Ascending aorta (tissue), 2 donors: Measurements from ENCODE around the gene PSMG2. TPM values are rescaled to one million over a fixed set of nuclear protein-coding genes. Genes with fewer than 3 reads are reported as not detected.

Experiments
- DNase-seq, 2 donors: peaks; one replicate each; pipeline ENCODE4 v3.0.0-alpha.2; 2019; ENCODE audit warnings: low spot score in 2 of 2
- H3K27ac ChIP-seq, 2 donors: fragments of 200-600 bp; sonication (generic); one replicate each; pipeline ENCODE4 v1.5.1; 2016 to 2017; ENCODE audit warnings: mild to moderate bottlenecking in 1 of 2
- H3K27me3 ChIP-seq: fragments of 200-600 bp; sonication (generic); one replicate; pipeline ENCODE4 v1.5.1; 2017
- H3K36me3 ChIP-seq, 2 donors: fragments of 200-600 bp; sonication (generic); one replicate each; pipeline ENCODE4 v1.5.1; 2016
- H3K4me1 ChIP-seq, 2 donors: fragments of 200-600 bp; sonication (generic); one replicate each; pipeline ENCODE4 v1.5.1; 2016 to 2017; ENCODE audit warnings: mild to moderate bottlenecking in 1 of 2
- H3K4me3 ChIP-seq, 2 donors: fragments of 200-600 bp; sonication (generic); one replicate each; pipeline ENCODE4 v1.5.1; 2016 to 2017; ENCODE audit warnings: mild to moderate bottlenecking in 1 of 2
- H3K9me3 ChIP-seq, 2 donors: fragments of 200-600 bp; sonication (generic); one replicate each; pipeline ENCODE4 v1.5.1; 2016
- intact Hi-C: fragments of 100-400 bp; cut with DNase I; formaldehyde crosslinking; loops from one replicate; pipeline ENCODE4 v1.15.1; 2023
- total RNA-seq: library from RNA; depleted of rRNA; stranded (reverse); fragments of >200 nt; gene quantifications from one replicate; pipeline ENCODE4 v1.1.0, GENCODE V29; 2016
- TF ChIP-seq, protein P1 (sequence below), 3 experiments: fragments of 200-600 bp in 2 of 3; fragments of 450-650 bp in 1 of 3; sonication (generic) in 2 of 3; IDR thresholded peaks; one replicate each; pipeline ENCODE4 v1.5.1; 2016 to 2019; ENCODE audit warnings: antibody characterized with exemption in 3 of 3, mild to moderate bottlenecking in 1 of 3, moderate library complexity in 1 of 3

The PSMG2 gene
- total RNA-seq, 1 donor from 2014 or later: 52.2 TPM

GRCh38 chr18:12686100-12686499 is 16.7 kb upstream of the PSMG2 start:
- H3K36me3 ChIP-seq: peaks cover 21 to 22% of the 10 kb centered on the region in 2 donors
- H3K9me3 ChIP-seq: no peaks in the 10 kb centered on the region
- no peak overlapping the region for H3K27ac ChIP-seq
- H3K4me1 ChIP-seq: no peaks in the 10 kb centered on the region
- H3K4me3 ChIP-seq: no peak overlapping the region
- intact Hi-C loops: no loop called here
- no peak for DNase-seq
- no peaks in the 10 kb centered on the region for H3K27me3 ChIP-seq
- TF ChIP-seq, protein P1, sequence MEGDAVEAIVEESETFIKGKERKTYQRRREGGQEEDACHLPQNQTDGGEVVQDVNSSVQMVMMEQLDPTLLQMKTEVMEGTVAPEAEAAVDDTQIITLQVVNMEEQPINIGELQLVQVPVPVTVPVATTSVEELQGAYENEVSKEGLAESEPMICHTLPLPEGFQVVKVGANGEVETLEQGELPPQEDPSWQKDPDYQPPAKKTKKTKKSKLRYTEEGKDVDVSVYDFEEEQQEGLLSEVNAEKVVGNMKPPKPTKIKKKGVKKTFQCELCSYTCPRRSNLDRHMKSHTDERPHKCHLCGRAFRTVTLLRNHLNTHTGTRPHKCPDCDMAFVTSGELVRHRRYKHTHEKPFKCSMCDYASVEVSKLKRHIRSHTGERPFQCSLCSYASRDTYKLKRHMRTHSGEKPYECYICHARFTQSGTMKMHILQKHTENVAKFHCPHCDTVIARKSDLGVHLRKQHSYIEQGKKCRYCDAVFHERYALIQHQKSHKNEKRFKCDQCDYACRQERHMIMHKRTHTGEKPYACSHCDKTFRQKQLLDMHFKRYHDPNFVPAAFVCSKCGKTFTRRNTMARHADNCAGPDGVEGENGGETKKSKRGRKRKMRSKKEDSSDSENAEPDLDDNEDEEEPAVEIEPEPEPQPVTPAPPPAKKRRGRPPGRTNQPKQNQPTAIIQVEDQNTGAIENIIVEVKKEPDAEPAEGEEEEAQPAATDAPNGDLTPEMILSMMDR (IDR thresholded peaks at IDR 0.05): no peak

DNA sequence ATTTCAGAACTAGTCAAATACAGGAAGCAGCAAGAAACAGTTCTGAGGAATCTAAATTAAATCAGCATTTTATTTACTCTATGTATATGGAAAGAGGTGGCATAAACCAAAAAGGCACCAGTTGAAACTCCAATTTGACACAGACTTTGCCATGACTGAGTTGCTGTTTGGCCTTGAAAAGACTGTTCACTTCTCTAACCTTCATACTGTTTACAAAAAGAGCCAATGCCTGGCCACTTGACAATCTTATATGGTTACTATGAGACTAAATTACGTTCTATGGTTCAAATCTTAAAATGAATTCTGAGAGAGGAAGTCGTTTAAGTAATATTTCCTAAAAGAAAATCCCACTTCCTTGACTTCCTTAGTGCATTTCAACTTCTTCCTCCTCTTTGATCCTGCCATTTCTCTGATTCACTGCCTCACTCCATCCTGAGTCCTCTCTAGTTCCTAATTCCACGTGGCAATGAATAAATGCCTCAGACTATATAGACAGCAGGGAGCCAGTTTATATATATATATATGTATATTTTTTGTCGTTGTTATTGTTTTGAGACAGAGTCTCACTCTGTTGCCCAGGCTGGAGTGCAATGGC is 13.5 kb upstream of the PSMG2 start:
- H3K27ac ChIP-seq: no peak overlapping the region
- no peak for DNase-seq
- peaks cover 15 to 17% of the 10 kb centered on the region in 2 donors for H3K36me3 ChIP-seq
- H3K4me1 ChIP-seq: no peaks in the 10 kb centered on the region
- TF ChIP-seq, protein P1 (IDR thresholded peaks at IDR 0.05): no peak
- H3K4me3 ChIP-seq: no peak overlapping the region
- no peaks in the 10 kb centered on the region for H3K9me3 ChIP-seq
- intact Hi-C loops: no loop called here
- no peaks in the 10 kb centered on the region for H3K27me3 ChIP-seq

DNA sequence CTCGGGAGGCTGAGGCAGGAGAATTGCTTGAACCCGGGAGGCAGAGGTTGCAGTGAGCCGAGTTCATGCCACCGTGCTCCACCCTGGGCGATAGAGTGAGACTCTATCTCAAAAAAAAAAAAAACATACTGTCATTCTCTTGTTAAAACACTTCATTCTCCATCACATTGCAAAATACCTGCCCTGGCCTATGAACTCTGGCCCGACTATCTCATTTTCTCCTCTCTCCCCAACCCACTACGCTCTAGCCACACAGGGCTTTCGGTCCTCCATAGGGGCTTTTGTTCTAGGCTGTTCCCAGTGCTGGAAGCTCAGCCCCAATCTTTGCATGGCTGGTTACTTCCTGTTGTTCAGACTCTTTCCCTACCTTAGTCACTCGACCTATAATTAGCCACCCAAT is 10.6 kb upstream of the PSMG2 start:
- DNase-seq: no peak
- Histone ChIP-seq H3K27ac (no peak overlapping the region), H3K36me3 (no peaks in the 10 kb centered on the region), H3K27me3 (no peaks in the 10 kb centered on the region), H3K4me3 (no peak overlapping the region), H3K4me1 (no peaks in the 10 kb centered on the region), H3K9me3 (no peaks in the 10 kb centered on the region)
- TF ChIP-seq, protein P1 (IDR thresholded peaks at IDR 0.05): no peak
- intact Hi-C loops: no loop called here

GRCh38 chr18:12694032-12694431 is 8.8 kb upstream of the PSMG2 start:
- DNase-seq: no peak
- Histone ChIP-seq H3K27ac (no peak overlapping the region), H3K9me3 (no peaks in the 10 kb centered on the region), H3K36me3 (no peaks in the 10 kb centered on the region), H3K27me3 (no peaks in the 10 kb centered on the region), H3K4me1 (no peaks in the 10 kb centered on the region), H3K4me3 (no peak overlapping the region)
- TF ChIP-seq, protein P1 (IDR thresholded peaks at IDR 0.05): no peak
- intact Hi-C loops: no loop called here

- Histone ChIP-seq H3K9me3 (no peaks in the 10 kb centered on the region), H3K36me3 (no peaks in the 10 kb centered on the region), H3K4me1 (peaks cover 3 to 17% of the 10 kb centered on the region in 2 donors), H3K4me3 (no peak overlapping the region), H3K27me3 (no peaks in the 10 kb centered on the region), H3K27ac (no peak overlapping the region)
- no peak for DNase-seq
- intact Hi-C loops: no loop called here
- TF ChIP-seq, protein P1 (IDR thresholded peaks at IDR 0.05): no peak
These were observed 3.1 kb upstream of the PSMG2 start for GRCh38 chr18:12699747-12700146.

DNA sequence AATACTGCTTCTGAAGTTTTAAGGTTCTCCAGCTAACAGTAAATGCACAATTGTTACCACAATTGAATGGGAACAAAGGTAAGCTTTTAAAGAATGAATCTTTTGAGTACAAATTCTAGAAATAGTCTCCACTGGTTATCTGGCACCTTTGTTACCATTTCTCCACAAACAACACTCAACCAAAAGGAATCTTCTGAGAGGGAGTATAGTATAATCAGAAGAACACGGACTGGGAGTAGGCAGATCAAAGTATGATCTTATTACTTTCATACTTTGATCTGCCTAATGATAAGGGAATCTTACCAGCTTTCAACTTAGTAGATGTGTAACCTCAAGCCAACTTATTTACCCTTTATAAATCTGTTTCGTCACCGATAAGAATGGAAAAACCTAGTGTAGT is 1.7 kb upstream of the PSMG2 start:
- H3K36me3 ChIP-seq: no peaks in the 10 kb centered on the region
- H3K4me3 ChIP-seq: peak overlapping the region; percentile 77 to 83
- H3K27ac ChIP-seq: no peak overlapping the region
- intact Hi-C loops: no loop called here
- H3K27me3 ChIP-seq: no peaks in the 10 kb centered on the region
- peaks cover 3 to 17% of the 10 kb centered on the region in 2 donors for H3K4me1 ChIP-seq
- no peak for DNase-seq
- TF ChIP-seq, protein P1 (IDR thresholded peaks at IDR 0.05): no peak
- H3K9me3 ChIP-seq: no peaks in the 10 kb centered on the region
